ENCODE results near the gene MYL3. TPM values are rescaled to one million over a fixed set of nuclear protein-coding genes. Genes with fewer than 3 reads are reported as not detected.

Gene MYL3
- total RNA-seq, 1 experiment from 2014 or later = not detected

GRCh38 chr3:46906471-46907058 is 43.3 kb upstream of the MYL3 start:
- BruUV-seq (replicated peaks) = no TSS peak
- no peaks in the 10 kb centered on the region for H4K20me1 ChIP-seq (ENCODE audit: insufficient read depth)
- CTCF ChIA-PET = no interaction called here
- H3K79me2 ChIP-seq (ENCODE audit: low read depth) = no peaks in the 10 kb centered on the region
- H3K4me1 ChIP-seq (replicated peaks; ENCODE audit: insufficient read depth) = no peaks in the 10 kb centered on the region
- H3F3A ChIP-seq (ENCODE audit: insufficient read depth, low read depth) = peaks cover 6% of the 10 kb centered on the region; the same call in 1 of the 2 replicates
- H2AFZ ChIP-seq = no peak overlapping the region
- H3K27me3 ChIP-seq (ENCODE audit: insufficient read depth, low read depth) = no peaks in the 10 kb centered on the region
- intact Hi-C loops (cut with micrococcal nuclease; ENCODE audit: unreplicated experiment) = loop anchor here (5.0 kb wide), 1 partner anchor 419 kb away; no protein-coding TSS in a partner anchor
- DNase-seq = no peak
- TF ChIP-seq EZH2 (IDR thresholded peaks at IDR 0.05; ENCODE audit: low read depth) = no peak
- TF ChIP-seq CTCF (conservative IDR thresholded peaks at IDR 0.05) = no peak
- H3K9me3 ChIP-seq (ENCODE audit: insufficient read depth, low read depth) = no peaks in the 10 kb centered on the region
- H3K4me2 ChIP-seq = no peak overlapping the region
- H3K36me3 ChIP-seq (ENCODE audit: low read depth) = no peaks in the 10 kb centered on the region
- no peak overlapping the region for H3K4me3 ChIP-seq
- no peak overlapping the region for H3K27ac ChIP-seq
- POLR2A ChIA-PET (ENCODE audit: unreplicated experiment) = no interaction called here
- no peaks in the 10 kb centered on the region for H3K9me2 ChIP-seq (ENCODE audit: insufficient read depth)

DNA sequence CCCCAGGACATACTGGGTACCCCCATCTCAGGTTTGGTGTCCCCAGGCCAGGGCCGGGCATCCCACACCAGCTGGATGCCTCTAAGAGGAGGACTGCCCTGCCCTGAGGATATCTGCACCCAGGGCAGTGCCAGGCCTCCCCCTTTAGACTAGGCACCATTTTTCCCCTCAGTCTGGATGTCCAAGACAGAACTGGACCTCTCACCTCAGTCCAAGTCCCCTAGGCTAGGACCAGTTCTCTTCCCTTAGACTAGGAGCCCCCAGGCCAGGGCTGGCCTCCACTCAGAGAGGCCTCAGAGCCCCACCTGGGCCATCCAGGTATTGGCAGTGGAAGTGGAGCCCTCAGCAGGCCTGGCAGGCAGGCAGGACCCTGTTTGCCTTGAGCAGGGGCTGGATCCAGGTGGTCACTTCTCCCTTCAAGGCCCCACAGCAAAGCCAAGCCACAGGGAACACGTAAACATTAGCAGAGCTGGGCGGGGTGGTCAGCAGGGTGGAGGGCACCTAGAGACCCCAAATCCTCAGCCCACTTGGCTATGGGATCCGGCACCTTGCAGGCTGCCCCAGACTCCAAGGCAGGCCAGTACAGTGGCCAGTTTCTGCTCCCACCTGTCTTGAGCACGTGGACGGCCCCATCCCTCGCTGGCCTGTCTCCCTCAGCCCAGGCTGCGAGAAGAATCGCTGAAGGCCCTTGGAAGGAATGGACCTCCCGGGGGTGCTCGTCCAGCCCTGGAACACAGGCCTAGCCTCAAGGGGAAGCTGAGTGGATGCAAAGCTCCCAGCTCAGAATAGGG is 42.6 kb upstream of the MYL3 start:
- CTCF ChIA-PET = no interaction called here
- intact Hi-C loops (cut with micrococcal nuclease; ENCODE audit: unreplicated experiment) = loop anchor here (5.0 kb wide), 1 partner anchor 419 kb away; no protein-coding TSS in a partner anchor

DNA sequence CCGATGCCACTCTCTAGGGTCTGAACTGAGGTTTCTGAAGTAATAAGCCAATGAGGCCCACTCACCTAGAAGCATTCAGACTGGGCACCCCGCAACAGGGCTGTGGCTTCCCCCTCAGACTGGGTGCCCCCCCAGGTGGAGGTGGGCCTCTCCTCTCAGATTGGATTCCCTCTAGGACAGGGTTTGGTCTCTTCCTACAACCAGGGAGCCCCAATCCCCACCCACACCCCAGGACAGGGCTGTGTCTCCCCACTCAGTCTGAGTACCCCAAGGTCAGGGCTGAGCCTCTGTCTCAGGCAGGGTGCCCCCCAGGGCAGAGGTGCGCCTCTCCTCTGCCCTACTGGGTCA is 41.9 kb upstream of the MYL3 start:
- no peak for DNase-seq
- H3K9me3 ChIP-seq (ENCODE audit: insufficient read depth, low read depth) = no peaks in the 10 kb centered on the region
- intact Hi-C loops (cut with micrococcal nuclease; ENCODE audit: unreplicated experiment) = loop anchor here (5.0 kb wide), 1 partner anchor 418 kb away; no protein-coding TSS in a partner anchor
- ChIA-PET CTCF (no interaction called here), POLR2A (ENCODE audit: unreplicated experiment) (no interaction called here)
- H3K27me3 ChIP-seq (ENCODE audit: insufficient read depth, low read depth) = no peaks in the 10 kb centered on the region
- no peak overlapping the region for H2AFZ ChIP-seq
- BruUV-seq (replicated peaks) = no TSS peak
- no peak for TF ChIP-seq EZH2 (IDR thresholded peaks at IDR 0.05; ENCODE audit: low read depth)
- no peak for TF ChIP-seq CTCF (conservative IDR thresholded peaks at IDR 0.05)
- no peaks in the 10 kb centered on the region for H3K36me3 ChIP-seq (ENCODE audit: low read depth)
- H3K27ac ChIP-seq = no peak overlapping the region
- H3K4me1 ChIP-seq (replicated peaks; ENCODE audit: insufficient read depth) = no peaks in the 10 kb centered on the region
- H3K4me3 ChIP-seq = no peak overlapping the region
- H3K79me2 ChIP-seq (ENCODE audit: low read depth) = no peaks in the 10 kb centered on the region
- no peaks in the 10 kb centered on the region for H4K20me1 ChIP-seq (ENCODE audit: insufficient read depth)
- no peaks in the 10 kb centered on the region for H3F3A ChIP-seq (ENCODE audit: insufficient read depth, low read depth)
- H3K9me2 ChIP-seq (ENCODE audit: insufficient read depth) = no peaks in the 10 kb centered on the region
- no peak overlapping the region for H3K4me2 ChIP-seq

More for the DNA sequence above, 42.6 kb upstream of the MYL3 start:
- H3F3A ChIP-seq (ENCODE audit: insufficient read depth, low read depth) = peaks cover 4% of the 10 kb centered on the region; the same call in 1 of the 2 replicates
- TF ChIP-seq EZH2 (IDR thresholded peaks at IDR 0.05; ENCODE audit: low read depth) (no peak), CTCF (conservative IDR thresholded peaks at IDR 0.05) (no peak)
- no peaks in the 10 kb centered on the region for H4K20me1 ChIP-seq (ENCODE audit: insufficient read depth)
- H3K27me3 ChIP-seq (ENCODE audit: insufficient read depth, low read depth) = no peaks in the 10 kb centered on the region
- H2AFZ ChIP-seq = no peak overlapping the region
- no peaks in the 10 kb centered on the region for H3K9me2 ChIP-seq (ENCODE audit: insufficient read depth)
- no peaks in the 10 kb centered on the region for H3K79me2 ChIP-seq (ENCODE audit: low read depth)
- no peak overlapping the region for H3K4me2 ChIP-seq
- H3K9me3 ChIP-seq (ENCODE audit: insufficient read depth, low read depth) = no peaks in the 10 kb centered on the region
- DNase-seq = no peak
- POLR2A ChIA-PET (ENCODE audit: unreplicated experiment) = no interaction called here
- H3K4me1 ChIP-seq (replicated peaks; ENCODE audit: insufficient read depth) = no peaks in the 10 kb centered on the region
- H3K27ac ChIP-seq = no peak overlapping the region
- H3K36me3 ChIP-seq (ENCODE audit: low read depth) = no peaks in the 10 kb centered on the region
- no peak overlapping the region for H3K4me3 ChIP-seq
- BruUV-seq (replicated peaks) = no TSS peak
